GM12891 (cell line): ENCODE measurements around the gene INPP4A.
"Not testable (repeated sequence)": the region's sequence is repeated elsewhere in the genome, so short reads cannot be mapped to it uniquely, and the experiment has no call there.

Source experiments
- DNase-seq: peaks from one replicate; pipeline ENCODE4 v3.0.0; 2011; ENCODE audit warnings: low spot score; ENCODE audit not compliant: insufficient read length
- FAIRE-seq: peaks from 2 replicates; lab custom pipeline; 2011; peaks lifted over from hg19 to GRCh38; lab: Jason Lieb, UNC
- PAX5 ChIP-seq: IDR thresholded peaks from 2 replicates; pipeline ENCODE4 v1.6.1; 2011; ENCODE audit warnings: low read length, moderate library complexity, mild to moderate bottlenecking; ENCODE audit not compliant: insufficient read depth, severe bottlenecking
- POLR2A ChIP-seq: IDR thresholded peaks from 2 replicates; pipeline ENCODE4 v1.6.1; 2011; ENCODE audit warnings: low read depth, low read length, control low read depth
- POLR2AphosphoS5 ChIP-seq: IDR thresholded peaks from 2 replicates; pipeline ENCODE4 v1.6.1; 2011; ENCODE audit warnings: low read depth, low read length, control low read depth
- POU2F2 ChIP-seq: IDR thresholded peaks from 2 replicates; pipeline ENCODE4 v1.6.1; 2011; ENCODE audit warnings: low read depth, mild to moderate bottlenecking, control low read depth, low read length, moderate library complexity
- SPI1 ChIP-seq: IDR thresholded peaks from 2 replicates; pipeline ENCODE4 v1.6.1; 2011; ENCODE audit warnings: low read depth, low read length, control low read depth
- TAF1 ChIP-seq: IDR thresholded peaks from 2 replicates; pipeline ENCODE4 v1.6.1; 2011; ENCODE audit warnings: low read depth, low read length, control low read depth

The INPP4A gene

GRCh38 chr2:98588880-98589431 is 144.3 kb downstream of the INPP4A start:
- DNase-seq (no peak), FAIRE-seq (no peak)
- no peak for TF ChIP-seq PAX5
- no peak for TF ChIP-seq TAF1

- no peak for TF ChIP-seq POLR2A
- TF ChIP-seq SPI1: no peak
- TF ChIP-seq TAF1: no peak
- TF ChIP-seq POLR2AphosphoS5: no peak
- TF ChIP-seq PAX5: no peak
- no peak for TF ChIP-seq POU2F2
- DNase-seq: no peak
- no peak for FAIRE-seq
These were observed 144.8 kb downstream of the INPP4A start for GRCh38 chr2:98589489-98589888.

DNA sequence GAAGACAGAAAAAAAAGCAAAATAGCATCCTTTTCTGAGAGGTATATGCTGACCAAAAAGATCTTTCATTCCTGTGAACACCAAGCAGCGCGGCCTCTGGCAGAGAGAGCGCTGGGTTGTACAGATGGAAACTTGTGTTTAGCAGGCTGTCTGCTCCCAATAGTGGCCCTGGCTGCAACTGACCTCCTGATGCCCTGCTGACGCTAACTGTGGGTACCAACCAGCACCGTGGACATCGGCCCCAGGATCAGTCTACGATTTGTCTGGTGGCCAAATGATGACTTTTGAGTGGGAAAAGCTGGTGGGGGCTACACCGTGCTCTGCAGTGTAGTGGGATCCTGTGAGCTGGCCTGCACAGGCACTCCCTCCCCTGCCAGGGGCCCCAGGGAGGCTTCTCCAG is 147.9 kb downstream of the INPP4A start:
- TF ChIP-seq POLR2AphosphoS5: no peak
- TF ChIP-seq POLR2A: no peak
- no peak for TF ChIP-seq POU2F2
- TF ChIP-seq TAF1: no peak
- TF ChIP-seq PAX5: no peak
- no peak for TF ChIP-seq SPI1
- DNase-seq (no peak), FAIRE-seq (no peak)

- DNase-seq, FAIRE-seq: not testable (repeated sequence)
These were observed 150.0 kb downstream of the INPP4A start for GRCh38 chr2:98594665-98595064.

GRCh38 chr2:98598781-98599428 is 154.2 kb downstream of the INPP4A start:
- FAIRE-seq (no peak), DNase-seq (no peak)
- TF ChIP-seq POU2F2: no peak
- TF ChIP-seq PAX5: no peak
- TF ChIP-seq SPI1: 0 out of 2 replicates have a peak, but pooled peaks have one; percentile 4
- no peak for TF ChIP-seq POLR2AphosphoS5

GRCh38 chr2:98601532-98602132 is 157.0 kb downstream of the INPP4A start:
- TF ChIP-seq POLR2A (peak; percentile 33; the same call in 1 of the 2 replicates), POU2F2 (no peak)
- DNase-seq: no peak
- FAIRE-seq: peak; percentile 77

GRCh38 chr2:98604547-98604946 is 159.9 kb downstream of the INPP4A start:
- FAIRE-seq: no peak
- no peak for DNase-seq
- TF ChIP-seq POU2F2 (peak; percentile 61; the same call in 1 of the 2 replicates), POLR2A (no peak)

DNA sequence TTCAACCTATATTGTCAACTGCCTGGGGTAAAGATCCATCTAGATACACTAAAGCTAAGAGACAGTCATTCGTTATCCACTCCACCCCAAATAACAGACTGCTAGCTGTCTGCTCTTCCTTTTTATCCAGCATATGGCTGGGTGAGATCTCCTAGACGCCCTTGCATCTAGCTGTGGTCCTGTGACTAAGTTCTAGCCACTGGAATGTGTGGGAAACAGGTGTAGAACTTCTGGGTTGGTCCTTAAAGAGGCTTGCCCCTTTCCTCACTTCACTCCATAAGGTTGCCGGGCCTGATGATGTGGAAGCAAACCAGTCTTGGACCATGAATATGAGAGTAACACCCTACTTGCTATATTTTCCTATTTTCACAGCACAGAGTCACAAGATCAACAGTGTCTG is 160.4 kb downstream of the INPP4A start:
- no peak for DNase-seq
- TF ChIP-seq POLR2A: no peak
- TF ChIP-seq POLR2AphosphoS5: no peak
- no peak for FAIRE-seq

GRCh38 chr2:98606431-98606830 is 161.8 kb downstream of the INPP4A start:
- DNase-seq: no peak
- FAIRE-seq: no peak
- no peak for TF ChIP-seq POLR2A
- no peak for TF ChIP-seq SPI1
- no peak for TF ChIP-seq PAX5
- no peak for TF ChIP-seq POLR2AphosphoS5
- TF ChIP-seq TAF1: no peak
- no peak for TF ChIP-seq POU2F2

- no peak for DNase-seq
- no peak for FAIRE-seq
- TF ChIP-seq SPI1 (no peak), PAX5 (no peak), POLR2AphosphoS5 (no peak), POU2F2 (no peak), TAF1 (no peak), POLR2A (no peak)
These were observed 162.4 kb downstream of the INPP4A start for GRCh38 chr2:98607104-98607503.

DNA sequence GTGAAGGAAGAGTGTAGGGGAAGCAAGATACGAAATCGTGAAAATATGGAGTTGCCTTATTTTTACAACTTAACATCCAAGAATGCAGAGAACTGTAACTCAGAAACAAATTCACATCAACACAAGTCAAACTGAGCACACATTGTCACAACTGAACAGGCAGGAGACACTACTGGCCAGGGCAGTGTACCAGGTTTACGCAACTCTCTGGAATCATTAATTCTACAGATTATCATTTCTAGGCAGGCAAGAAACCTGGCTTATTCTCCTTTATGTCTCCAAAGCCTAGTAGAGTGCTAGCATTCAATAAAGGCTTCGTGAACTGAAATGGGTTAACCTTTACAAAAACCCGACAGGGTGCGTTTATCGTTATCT is 163.1 kb downstream of the INPP4A start:
- DNase-seq: no peak
- no peak for FAIRE-seq
- no peak for TF ChIP-seq POLR2A
- no peak for TF ChIP-seq POU2F2
- TF ChIP-seq POLR2AphosphoS5: no peak
- no peak for TF ChIP-seq SPI1
- TF ChIP-seq PAX5: no peak
- no peak for TF ChIP-seq TAF1
